Measurements from ENCODE around the gene DEFB126.
"Not testable (repeated sequence)": the region's sequence is repeated elsewhere in the genome, so short reads cannot be mapped to it uniquely, and the experiment has no call there.

DEFB126 gene, protein sequence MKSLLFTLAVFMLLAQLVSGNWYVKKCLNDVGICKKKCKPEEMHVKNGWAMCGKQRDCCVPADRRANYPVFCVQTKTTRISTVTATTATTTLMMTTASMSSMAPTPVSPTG

DNA sequence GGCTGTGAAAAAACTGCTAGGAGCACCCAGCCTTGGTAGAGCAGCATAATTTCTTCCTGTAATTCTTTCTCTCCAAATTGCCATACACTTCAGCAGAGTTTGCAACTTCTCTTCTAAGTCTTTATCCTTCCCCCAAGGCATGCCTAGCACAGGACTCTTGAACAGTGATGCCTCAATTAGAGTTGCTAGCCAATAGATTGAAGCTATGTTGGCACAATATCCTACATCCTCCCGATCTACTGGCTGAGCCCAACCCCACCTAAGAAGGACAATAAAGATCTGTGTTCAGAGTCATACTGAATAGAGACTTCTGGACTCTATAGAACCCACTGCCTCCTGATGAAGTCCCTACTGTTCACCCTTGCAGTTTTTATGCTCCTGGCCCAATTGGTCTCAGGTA, at the start of gene DEFB126:
Gene DEFB126 (plus strand): TSS at position 301 of the 400 bp plus-strand sequence. CDS start 39 bp downstream, at position 340.
- no peak for DNase-seq

DNA sequence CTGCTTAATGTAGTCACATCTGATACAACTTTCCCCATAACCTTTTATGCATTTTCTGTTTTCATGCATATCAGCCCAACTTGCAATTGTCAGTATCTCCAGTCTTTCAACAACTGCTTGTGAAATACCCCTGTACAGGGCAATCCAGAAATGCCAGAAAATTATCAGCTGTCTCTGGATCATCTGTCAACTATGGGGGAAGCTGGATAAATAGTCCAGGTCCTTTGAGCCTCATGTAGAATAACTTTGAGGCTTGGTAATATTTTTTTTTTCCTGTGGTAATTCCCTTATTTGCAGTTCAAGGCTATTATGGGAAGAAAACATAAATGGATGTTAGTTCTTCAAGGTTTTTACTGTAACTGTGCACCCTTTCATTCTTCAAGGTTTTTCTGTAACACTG, 48.7 kb upstream of the DEFB126 start:
- no peak for DNase-seq

DNA sequence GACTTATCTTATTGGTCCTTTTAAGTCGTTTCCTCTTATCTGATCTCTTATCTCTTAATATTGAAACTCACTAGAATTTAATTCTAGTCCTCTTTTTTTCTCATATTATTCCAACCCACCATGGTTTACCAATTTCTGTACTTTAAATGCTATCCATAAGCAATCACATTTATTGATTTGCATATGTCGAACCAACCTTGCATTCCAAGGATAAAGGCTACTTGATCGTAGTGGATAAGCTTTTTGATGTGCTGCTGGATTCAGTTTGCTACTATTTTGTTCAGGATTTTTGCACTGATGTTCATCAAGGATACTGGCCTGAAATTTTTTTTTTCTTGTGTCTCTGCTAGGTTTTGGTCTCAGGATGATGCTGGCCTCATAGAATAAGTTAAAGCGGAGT, 47.2 kb upstream of the DEFB126 start:
- DNase-seq = no peak

DNA sequence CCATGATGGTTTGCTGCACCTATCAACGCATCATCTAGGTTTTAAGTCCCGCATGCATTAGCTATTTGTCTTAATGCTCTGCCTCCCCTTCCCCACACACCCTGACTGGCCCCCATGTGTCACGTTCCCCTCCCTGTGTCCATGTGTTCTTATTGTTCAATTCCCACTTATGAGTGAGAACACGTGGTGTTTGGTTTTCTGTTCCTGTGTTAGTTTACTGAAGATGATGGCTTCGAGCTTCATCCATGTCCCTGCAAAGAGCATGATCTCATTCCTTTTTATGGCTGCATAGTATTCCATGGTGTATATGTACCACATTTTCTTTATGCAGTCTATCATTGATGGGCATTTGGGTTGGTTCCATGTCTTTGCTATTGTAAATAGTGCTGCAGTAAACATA, 44.7 kb upstream of the DEFB126 start:
- DNase-seq = not testable (repeated sequence)

DNA sequence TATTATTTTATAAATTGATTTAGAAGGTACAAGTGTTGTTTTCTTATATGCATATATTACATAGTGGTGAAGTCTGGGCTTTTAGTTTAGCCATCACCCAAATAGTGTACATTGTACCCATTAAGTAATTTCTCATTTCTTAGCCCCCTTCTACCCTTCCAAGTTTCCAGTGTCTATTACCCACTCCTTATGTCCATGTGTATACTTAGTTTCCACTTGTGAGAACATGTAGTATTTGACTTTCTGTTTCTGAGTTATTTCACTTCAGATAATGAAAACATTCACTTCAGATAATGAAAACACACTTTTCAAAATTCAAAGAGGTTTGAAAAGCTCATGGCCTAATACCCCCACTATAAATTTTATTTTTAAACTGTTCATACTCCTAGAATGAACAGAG, 40.4 kb upstream of the DEFB126 start:
- no peak for DNase-seq

DNA sequence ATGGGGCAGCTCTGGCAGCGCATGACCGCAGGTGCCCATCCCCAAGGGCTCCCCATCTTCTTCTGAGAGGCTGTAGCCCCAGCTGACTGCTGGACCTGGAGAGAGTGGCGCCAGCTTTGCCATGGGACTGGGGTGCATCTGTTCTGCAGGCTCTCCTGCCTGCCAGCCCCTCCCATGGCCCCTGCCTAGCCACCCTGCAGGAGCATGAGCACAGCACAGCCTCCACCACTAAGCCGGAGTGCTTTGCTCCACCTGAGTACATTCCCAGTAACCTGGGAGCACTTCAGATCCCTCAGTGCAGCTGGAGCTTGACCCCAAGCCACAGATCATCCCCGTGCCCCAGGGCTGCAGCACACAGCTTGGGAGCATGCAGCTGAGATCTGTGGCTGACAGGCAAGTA, 38.9 kb upstream of the DEFB126 start:
- DNase-seq = no peak

DNA sequence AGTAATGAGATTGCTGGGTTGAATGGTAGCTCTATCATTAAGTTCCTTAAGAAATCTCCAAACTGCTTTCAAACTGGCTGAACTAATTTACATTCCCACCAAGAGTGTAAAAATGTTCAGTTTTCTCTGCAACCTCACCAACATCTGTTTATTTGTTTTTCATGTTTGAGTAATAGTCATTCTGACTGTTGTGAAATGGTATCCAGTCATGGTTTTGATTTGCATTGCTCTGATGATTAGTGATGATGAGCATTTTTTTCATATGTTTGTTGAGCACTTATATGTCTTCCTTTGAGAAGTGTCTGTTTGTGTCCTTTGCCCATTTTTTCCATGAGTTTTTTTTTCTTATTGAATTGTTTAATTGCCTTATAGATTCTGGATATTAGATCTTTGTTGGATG, 30.0 kb upstream of the DEFB126 start:
- DNase-seq = no peak

DNA sequence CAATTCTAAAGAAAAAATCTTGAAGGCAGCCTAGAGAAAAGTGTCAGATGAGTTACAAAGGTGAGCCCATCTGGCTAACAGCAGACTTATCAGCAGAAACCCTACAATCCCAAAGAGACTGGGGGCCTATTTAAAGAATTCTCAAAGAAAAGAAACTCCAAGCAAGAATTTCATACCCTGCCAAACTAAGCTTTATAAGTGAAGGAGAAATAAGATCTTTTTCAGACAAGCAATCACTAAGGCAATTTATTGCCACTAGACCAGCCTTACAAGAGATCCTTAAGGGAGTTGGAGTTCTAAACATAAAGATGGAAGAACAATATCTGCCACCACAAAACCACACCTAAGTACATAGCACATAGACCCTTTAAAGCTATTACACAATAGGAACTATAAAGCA, 24.9 kb upstream of the DEFB126 start:
- DNase-seq = no peak

DNA sequence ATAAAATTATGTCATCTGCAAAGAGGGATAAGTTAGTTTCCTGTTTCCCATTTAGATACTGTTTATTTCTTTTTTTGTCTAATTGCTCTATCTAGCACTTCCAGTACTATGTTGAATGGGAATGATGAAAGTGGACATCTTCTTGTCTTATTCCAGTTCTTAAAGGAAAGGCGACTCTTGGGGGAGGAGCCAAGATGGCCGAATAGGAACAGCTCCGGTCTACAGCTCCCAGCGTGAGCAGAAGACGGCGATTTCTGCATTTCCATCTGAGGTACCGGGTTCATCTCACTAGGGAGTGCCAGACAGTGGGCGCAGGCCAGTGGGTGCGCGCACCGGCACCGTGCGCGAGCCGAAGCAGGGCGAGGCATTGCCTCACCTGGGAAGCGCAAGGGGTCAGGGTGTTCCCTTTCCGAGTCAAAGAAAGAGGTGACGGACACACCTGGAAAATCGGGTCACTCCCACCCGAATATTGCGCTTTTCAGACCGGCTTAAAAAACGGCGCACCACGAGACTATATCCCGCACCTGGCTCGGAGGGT, 12.5 kb upstream of the DEFB126 start:
- DNase-seq = not testable (repeated sequence)

DNA sequence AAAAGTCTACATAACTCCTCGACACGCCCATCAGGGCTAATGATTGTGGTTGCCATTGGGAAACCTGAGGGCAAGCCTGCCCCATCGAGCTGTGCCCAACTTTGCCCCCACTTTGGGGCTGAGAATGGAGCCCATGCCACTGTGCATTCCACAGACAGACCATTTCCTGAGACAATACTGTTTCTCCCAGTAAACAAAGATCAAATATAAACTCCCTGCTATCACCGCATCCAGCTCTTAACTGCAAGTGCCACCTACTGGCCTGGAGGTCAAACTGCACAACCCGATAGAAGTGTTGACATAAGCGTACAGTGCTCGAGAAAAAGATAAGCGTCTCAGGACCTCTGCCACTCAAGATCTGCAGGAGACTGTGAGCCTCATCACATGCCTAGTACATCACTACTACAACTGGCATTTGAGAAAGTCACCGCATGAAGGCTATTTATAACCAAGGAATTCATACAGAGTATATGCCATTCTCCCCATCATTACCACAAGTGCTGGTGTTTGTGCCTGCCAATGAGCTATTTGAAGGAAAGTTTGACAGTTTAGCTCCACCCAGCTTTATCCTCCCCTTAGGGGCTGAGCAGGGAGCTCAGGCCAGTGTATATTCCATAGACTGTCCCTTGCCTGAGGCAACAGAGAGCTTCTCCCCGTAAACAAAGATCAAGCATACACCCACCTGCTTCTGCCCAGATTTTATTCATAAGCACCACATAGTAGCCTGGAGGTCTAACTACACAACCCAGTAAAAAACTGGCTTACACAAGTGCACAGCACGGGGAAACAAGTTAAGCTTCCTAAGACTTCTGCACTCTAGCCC, 4.5 kb upstream of the DEFB126 start:
- DNase-seq = no peak

DNA sequence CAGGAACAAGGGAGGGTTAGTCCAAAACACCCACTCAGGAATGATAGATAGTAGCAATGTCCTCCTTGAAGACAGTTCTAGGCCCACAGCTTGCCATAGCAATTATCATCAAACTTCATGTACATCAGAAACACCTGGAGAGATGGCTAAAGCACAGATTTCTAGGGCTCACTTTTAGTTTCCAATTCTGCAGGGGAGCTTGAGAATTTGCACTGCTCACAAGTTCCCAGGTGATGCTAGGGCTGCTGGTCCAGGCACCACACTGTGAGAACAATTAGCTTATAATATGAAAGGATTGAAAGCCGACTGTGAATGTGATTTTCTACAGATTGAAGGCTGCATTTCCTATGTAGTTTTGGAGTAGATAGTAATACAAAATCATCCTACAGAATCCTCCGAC, 3.5 kb downstream of the DEFB126 start:
- DNase-seq = no peak

DNA sequence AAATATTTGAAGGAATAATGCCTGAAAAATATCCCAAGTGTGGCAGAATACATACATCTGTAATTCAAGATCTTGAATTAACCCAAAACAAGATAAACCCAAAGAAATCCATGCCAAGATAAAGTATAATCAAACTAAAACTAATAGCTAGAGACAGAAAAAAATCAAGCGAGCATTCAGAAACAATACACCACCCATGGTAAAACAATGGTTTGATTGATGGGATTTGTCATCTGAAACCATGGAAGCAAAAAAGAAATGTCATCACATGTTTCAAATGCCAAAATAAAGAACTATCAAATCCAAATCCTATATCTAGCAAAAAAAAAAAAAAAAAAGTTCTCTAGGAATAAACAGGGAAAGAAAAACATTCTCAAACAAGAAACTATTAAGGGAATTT, 9.7 kb downstream of the DEFB126 start:
- no peak for DNase-seq

DNA sequence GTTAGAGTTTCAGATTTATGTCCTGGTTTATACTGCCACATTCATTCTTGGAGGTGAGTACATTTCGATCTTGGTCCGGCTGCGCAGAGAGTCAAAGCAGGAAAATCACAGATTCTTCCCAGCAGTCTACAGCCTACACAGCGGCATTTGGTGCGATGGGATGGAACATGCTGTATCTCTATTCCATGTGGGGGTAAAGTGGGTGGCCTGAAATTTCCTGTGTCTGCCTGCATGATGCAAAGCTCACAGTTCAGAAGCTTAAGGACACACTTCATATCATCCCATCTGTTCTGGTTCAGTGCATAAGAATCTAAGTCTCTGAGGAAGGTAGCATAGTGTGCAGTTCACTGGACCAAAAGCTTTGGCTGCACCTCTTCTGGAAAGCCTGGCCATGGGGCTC, 14.8 kb downstream of the DEFB126 start, which contains the start of gene DEFB127:
Gene DEFB127 (plus strand): TSS at position 301 of the 400 bp plus-strand sequence. CDS start 91 bp downstream, at position 392.
- no peak for DNase-seq

DNA sequence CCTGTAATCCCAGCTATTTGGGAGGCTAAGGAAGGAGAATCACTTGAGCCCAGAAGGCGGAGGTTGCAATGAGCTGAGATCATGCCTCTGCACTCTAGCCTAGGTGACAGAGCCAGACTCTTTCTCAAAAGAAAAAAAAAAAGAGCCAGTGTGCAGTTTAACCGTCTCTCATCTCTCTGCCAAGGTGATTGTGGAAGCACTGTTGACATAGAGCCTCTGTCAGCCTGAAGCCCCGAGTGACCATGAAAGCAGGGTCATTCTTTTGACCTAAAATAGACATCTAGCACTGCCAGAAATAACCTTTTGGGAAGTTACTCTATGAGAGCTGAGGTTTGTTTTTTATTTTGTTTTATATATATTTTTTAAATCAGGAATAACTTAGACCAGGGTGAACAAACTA, 22.2 kb downstream of the DEFB126 start:
- DNase-seq = no peak

DNA sequence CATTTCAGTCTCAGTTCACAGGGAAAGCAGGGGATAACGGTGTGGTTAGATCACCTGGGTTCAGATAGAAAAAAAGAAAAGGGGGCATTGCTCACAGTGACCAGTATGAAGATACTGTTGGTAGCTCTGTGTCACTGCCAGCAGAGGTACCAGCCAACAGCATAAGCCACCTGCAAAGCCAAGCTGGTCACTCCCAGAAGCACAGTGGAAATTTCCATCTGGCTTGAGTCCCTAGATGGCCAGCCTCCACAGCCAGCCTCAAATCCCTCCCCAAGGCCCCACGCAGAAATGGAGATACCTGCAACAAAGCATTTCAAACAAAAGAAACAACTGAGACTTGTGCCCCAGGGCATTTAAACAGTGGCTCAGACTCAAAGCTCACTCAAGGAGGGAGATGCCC, 26.5 kb downstream of the DEFB126 start:
- DNase-seq = no peak

DNA sequence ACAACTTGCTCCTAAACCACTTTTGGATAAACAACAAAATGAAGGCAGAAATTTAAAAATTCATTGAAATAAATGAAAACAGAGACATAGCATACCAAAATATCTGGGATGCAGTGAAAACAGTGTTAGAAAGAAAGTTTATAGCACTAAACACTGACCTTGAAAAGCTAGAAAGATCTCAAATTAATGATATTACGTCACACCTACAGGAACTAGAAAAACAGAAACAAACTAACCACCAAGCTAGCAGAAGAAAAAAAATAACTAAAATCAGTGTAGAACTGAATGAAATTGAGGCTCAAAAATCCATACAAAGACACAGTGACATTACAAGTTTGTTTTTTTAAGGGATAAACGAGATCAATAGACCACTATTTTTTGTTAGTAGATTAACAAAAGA, 41.9 kb downstream of the DEFB126 start:
- DNase-seq = no peak

DNA sequence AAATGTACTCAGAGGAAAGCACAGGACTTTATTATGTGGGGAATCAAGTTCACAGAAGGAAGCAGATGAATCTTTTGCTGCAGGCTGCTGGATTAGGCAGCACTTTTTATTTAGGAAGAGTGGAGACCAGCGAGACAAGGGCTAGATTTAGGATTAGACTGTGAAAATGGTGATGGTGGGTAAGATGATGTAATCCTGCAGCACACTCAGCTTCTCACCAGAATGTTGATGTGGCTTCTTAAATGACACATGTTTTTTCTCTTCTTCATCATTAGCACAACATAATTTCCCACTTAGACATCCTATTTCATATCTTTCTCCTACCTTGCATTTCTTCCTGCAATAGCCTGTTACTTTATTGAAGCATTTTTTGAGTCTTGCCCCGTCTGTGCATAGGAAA, 45.3 kb downstream of the DEFB126 start:
- DNase-seq = no peak

DNA sequence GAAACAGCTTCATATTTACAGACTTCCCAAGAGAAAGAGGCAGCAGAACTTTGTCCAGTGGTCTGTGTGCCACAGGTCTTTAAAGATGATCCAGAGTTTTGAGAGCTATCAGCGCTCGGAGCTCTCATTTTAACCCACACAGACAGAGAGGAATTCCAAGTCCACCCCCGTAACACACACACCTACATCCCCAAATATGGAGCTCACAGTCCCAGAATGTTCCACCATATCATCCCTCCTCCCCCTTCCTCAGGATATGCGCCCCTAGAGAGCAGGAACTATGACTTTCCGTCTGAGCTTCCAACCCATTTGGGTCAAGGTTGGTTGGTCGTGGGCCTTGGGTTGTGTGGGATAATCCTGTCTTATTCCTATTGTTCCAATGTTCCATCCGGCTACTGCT, 47.2 kb downstream of the DEFB126 start, which contains the start of gene DEFB128:
Gene DEFB128 (minus strand): TSS at position 101 of the 400 bp plus-strand sequence. CDS start 88 bp downstream, at position 13.
- DNase-seq = no peak
